Kidney (tissue), 14 donors: ENCODE measurements around the gene DNMT1. TPM values are rescaled to one million over a fixed set of nuclear protein-coding genes. Genes with fewer than 3 reads are reported as not detected.

ENCODE experiments used
- DNase-seq, 5 donors: peaks; one replicate each; pipeline ENCODE4 v3.0.0-alpha.2; 2013 to 2020
- FAIRE-seq: peaks from 2 replicates; lab custom pipeline; 2012; peaks lifted over from hg19 to GRCh38; lab: Jason Lieb, UNC
- H3K27ac ChIP-seq, 2 donors: one replicate each; pipeline ENCODE4 v1.7.0; 2013; ENCODE audit warnings: low read depth in 2 of 2, low read length in 2 of 2, inconsistent platforms in 1 of 2
- H3K27me3 ChIP-seq: one replicate; pipeline ENCODE4 v1.7.1; 2013; ENCODE audit warnings: low read length, inconsistent platforms; ENCODE audit not compliant: control insufficient read depth, insufficient read depth
- H3K36me3 ChIP-seq, 3 donors: one replicate each; pipeline versions ENCODE4 v1.7.0 to v1.7.1; 2013; ENCODE audit warnings: low read length in 3 of 3, control low read depth in 1 of 3, inconsistent platforms in 1 of 3; ENCODE audit not compliant: insufficient read depth in 3 of 3, control insufficient read depth in 2 of 3
- H3K4me1 ChIP-seq, 3 donors: one replicate each; pipeline versions ENCODE4 v1.7.0 to v1.7.1; 2013; ENCODE audit warnings: low read length in 3 of 3, inconsistent platforms in 1 of 3, low read depth in 1 of 3; ENCODE audit not compliant: control insufficient read depth in 2 of 3, insufficient read depth in 2 of 3
- H3K4me3 ChIP-seq, 3 donors: one replicate each; pipeline versions ENCODE4 v1.7.0 to v1.8.1; 2013; ENCODE audit warnings: low read length in 3 of 3, control low read depth in 1 of 3, inconsistent platforms in 1 of 3
- H3K9ac ChIP-seq, 3 donors: one replicate each; pipeline versions ENCODE4 v1.7.0 to v1.7.1; 2013; ENCODE audit warnings: low read length in 3 of 3, control low read depth in 1 of 3, inconsistent platforms in 1 of 3
- H3K9me3 ChIP-seq, 3 donors: one replicate each; pipeline versions ENCODE4 v1.7.0 to v1.7.1; 2013; ENCODE audit warnings: low read length in 3 of 3, control low read depth in 1 of 3, inconsistent platforms in 1 of 3; ENCODE audit not compliant: control insufficient read depth in 2 of 3, insufficient read depth in 1 of 3
- intact Hi-C: fragments of 100-400 bp; cut with DNase I; formaldehyde crosslinking; loops from one replicate; pipeline ENCODE4 v1.11.1; 2022
- polyA plus RNA-seq: library from polyadenylated mRNA; stranded (reverse); fragments of 350-450 nt; fragmentation: Illumina TruSeq; extraction: RNeasy Lipid Tissue Mini Kit (QIAGEN cat#74804); gene quantifications from one replicate; pipeline ENCODE4 v1.2.3, GENCODE V29; 2014; ENCODE audit warnings: low read depth, low replicate concordance; ENCODE audit not compliant: insufficient read depth
- total RNA-seq: library from RNA; stranded (reverse); fragmentation: NEBNext Ultra II Directional; extraction: Animal tissue kit (Norgen Biotek cat#: 25700); gene quantifications from one replicate; pipeline ENCODE4 v1.2.1, GENCODE V29; 2021
- TF ChIP-seq, protein P1 (sequence below): IDR thresholded peaks from 3 replicates; pipeline ENCODE4 v1.5.1; 2012; ENCODE audit warnings: mild to moderate bottlenecking, moderate library complexity, borderline replicate concordance; ENCODE audit not compliant: insufficient read depth; ENCODE audit errors: extremely low read depth
- donor health status: control.
- donor health status: control.
- donor health status: control.
- donor health status: control.
- donor health status: control.
- donor health status: DM: yes; HTN: yes; CAD: no.
- donor health status: Normal renal cell carcinoma (clear cell type).

The DNMT1 gene
- total and polyA plus RNA-seq, 2 donors from 2014 or later: 15.3 to 64.6 TPM

DNA sequence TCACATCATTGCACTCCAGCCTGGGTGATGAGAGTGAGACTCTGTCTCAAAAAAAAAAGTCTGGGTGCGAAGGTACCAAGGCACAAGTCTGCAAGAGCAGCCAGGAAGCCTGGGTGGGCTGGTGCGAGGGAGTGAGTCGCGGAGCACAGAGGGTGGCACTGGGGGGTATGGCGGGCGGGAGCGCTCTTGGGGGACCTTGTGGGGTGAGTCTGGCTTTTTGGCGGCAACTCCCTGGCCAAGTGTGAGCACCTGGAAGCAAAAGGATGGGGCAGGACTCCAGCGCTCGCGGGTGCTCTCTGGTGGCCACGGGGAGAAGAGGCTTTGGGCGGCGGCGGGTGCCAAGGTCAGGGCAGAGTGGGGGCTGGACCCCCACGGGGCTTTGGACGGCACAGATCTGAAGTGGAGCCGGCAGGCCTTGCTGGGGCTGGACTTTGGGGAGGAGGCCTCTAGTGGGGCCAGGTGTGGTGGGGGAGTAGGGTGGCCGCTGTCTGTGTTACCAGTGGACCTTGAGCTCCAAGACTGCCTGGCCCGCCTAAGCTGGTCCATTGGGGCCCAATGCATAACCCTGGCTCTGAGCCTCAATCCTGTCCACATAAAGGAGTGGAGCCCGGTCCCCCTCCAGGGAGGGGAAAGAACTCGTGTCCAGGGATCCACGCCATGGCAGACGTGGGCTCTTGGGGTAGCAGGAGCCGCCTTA is 81.7 kb downstream of the DNMT1 start:
- Histone ChIP-seq H3K9me3 (no peaks in the 10 kb centered on the region), H3K4me3 (no peak overlapping the region), H3K36me3 (peaks cover 2 to 31% (median 11%) of the 10 kb centered on the region in 3 donors), H3K27me3 (no peaks in the 10 kb centered on the region), H3K9ac (no peak overlapping the region), H3K27ac (no peak overlapping the region), H3K4me1 (no peaks in the 10 kb centered on the region)
- FAIRE-seq: no peak
- intact Hi-C loops: no loop called here
- TF ChIP-seq, protein P1, sequence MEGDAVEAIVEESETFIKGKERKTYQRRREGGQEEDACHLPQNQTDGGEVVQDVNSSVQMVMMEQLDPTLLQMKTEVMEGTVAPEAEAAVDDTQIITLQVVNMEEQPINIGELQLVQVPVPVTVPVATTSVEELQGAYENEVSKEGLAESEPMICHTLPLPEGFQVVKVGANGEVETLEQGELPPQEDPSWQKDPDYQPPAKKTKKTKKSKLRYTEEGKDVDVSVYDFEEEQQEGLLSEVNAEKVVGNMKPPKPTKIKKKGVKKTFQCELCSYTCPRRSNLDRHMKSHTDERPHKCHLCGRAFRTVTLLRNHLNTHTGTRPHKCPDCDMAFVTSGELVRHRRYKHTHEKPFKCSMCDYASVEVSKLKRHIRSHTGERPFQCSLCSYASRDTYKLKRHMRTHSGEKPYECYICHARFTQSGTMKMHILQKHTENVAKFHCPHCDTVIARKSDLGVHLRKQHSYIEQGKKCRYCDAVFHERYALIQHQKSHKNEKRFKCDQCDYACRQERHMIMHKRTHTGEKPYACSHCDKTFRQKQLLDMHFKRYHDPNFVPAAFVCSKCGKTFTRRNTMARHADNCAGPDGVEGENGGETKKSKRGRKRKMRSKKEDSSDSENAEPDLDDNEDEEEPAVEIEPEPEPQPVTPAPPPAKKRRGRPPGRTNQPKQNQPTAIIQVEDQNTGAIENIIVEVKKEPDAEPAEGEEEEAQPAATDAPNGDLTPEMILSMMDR: peak; percentile 23
- DNase-seq: peak in 3 of 5 donors; percentile 41 to 80 (median 47)

DNA sequence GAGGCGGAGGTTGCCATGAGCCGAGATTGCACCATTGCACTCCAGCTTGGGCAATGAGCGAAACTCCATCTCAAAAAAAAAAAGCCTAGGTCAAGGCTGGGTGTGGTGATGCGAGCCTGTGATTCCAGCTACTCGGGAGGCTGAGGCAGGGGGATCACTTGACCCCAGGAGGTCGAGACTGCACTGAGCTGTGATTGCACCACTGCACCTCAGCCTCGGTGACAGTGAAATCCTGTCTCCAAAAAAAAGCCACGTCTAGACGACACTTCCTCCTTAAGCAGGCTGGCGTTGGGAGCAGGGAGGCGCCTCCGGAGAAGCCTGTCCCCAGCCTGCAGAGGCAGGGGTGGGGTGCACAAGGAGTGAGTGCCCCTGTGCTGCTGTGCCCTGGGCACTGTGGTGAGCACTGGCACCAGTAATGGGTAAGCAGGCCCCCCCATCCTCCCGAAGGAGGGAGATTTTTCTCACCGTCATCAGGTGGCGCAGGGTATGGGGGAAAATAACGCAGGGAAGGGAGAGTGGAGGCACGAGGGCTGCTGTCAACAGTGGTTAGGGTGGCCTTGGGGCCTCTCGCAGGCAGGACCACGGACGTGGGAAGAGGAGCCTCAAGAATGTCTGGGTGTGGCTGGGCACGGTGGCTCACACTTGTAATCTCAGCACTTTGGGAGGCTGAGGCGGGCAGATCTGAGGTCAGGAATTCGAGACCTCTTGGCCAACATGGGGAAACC is 82.6 kb downstream of the DNMT1 start:
- DNase-seq: no peak
- Histone ChIP-seq H3K4me3 (no peak overlapping the region), H3K36me3 (peaks cover 2 to 33% (median 13%) of the 10 kb centered on the region in 3 donors), H3K27ac (no peak overlapping the region), H3K9ac (no peak overlapping the region), H3K27me3 (no peaks in the 10 kb centered on the region), H3K9me3 (no peaks in the 10 kb centered on the region), H3K4me1 (peaks cover 0 to under 1% (median 0%) of the 10 kb centered on the region in 3 donors)
- intact Hi-C loops: no loop called here
- no peak for FAIRE-seq
- TF ChIP-seq, protein P1: no peak

DNA sequence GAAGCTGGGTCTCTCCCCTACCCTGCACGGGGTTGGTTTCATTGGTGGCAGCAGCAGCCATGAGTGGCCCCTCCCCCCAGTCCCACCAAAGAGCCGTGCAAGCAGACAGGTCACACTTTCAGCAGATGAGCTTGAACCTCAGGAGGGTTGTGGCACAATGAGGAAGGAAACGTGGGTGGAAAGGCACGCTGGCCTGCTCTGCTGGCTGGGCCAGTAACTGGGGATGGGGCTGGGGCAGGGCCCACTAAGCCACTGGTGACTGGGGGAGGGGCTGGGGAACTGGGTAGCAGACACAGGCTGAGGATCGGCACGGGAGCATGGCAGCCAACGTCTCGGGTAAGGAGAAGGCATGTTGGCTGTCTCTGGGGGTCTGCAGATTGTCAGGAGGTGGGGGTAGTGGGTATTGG is 83.3 kb downstream of the DNMT1 start, which contains the start of gene P2RY11:
P2RY11 (plus strand) TSS at position 289 of the 407 bp plus-strand sequence; CDS start at position 318, 29 bp downstream.
- H3K4me1 ChIP-seq: peaks cover 0 to 5% (median 0%) of the 10 kb centered on the region in 3 donors
- TF ChIP-seq, protein P1: no peak
- peak in 1 of 5 donors; percentile 42 for DNase-seq
- intact Hi-C loops: no loop called here
- no peaks in the 10 kb centered on the region for H3K9me3 ChIP-seq
- no peak within 1 kb of the TSS for H3K4me3 ChIP-seq
- FAIRE-seq: no peak
- no peak within 1 kb of the TSS for H3K9ac ChIP-seq
- H3K27me3 ChIP-seq: no peaks in the 10 kb centered on the region
- no peak within 1 kb of the TSS for H3K27ac ChIP-seq
- H3K36me3 ChIP-seq: peaks cover 2 to 27% (median 13%) of the 10 kb centered on the region in 3 donors
